PC-3 (cell line): ENCODE measurements around the gene ZNF319. TPM values are rescaled to one million over a fixed set of nuclear protein-coding genes. Genes with fewer than 3 reads are reported as not detected.

ENCODE experiments used
- ATAC-seq: fragments of 200-7000 bp; cut with Tn5 transposase; 2 replicates; pipeline ENCODE4 v1.9.1; 2020; ENCODE audit warnings: mild to moderate bottlenecking, moderate library complexity
- BruUV-seq: library from RNA; stranded (reverse); fragments of 400-500 nt; replicated peaks from 2 replicates; lab custom pipeline; 2021; lab: Mats Ljungman, UMichigan
- CTCF ChIA-PET: fragments of 300-600 bp; sonication (Branson Sonifier 250); formaldehyde crosslinking; loops from one replicate; lab custom pipeline; 2022; ENCODE audit warnings: antibody characterized with exemption; lab: Charles Lee
- POLR2A ChIA-PET: fragments of 300-600 bp; sonication (Branson Sonifier 250); formaldehyde crosslinking; loops from one replicate; lab custom pipeline; 2022; ENCODE audit warnings: antibody characterized with exemption; ENCODE audit not compliant: unreplicated experiment; lab: Charles Lee
- DNase-seq: peaks from one replicate; pipeline ENCODE4 v3.0.0-alpha.2; 2015
- H2AFZ ChIP-seq: fragments of 300-600 bp; sonication (generic); 2 replicates; pipeline ENCODE4 v1.6.0; 2016; ENCODE audit warnings: antibody characterized with exemption, low read length
- H3F3A ChIP-seq: fragments of 300-600 bp; sonication (generic); one replicate; pipeline ENCODE4 v1.6.0; 2017; ENCODE audit warnings: antibody characterized with exemption, low read length, control low read depth, mild to moderate bottlenecking; ENCODE audit not compliant: unreplicated experiment
- H3K27ac ChIP-seq: fragments of 300-600 bp; sonication (generic); 2 replicates; pipeline ENCODE4 v1.5.1; 2016; ENCODE audit warnings: mild to moderate bottlenecking, low read length
- H3K27me3 ChIP-seq: fragments of 300-600 bp; sonication (generic); 2 replicates; pipeline ENCODE4 v1.6.1; 2016; ENCODE audit warnings: low read length, mixed read lengths
- H3K36me3 ChIP-seq: fragments of 300-600 bp; sonication (generic); 2 replicates; pipeline ENCODE4 v1.6.1; 2016; ENCODE audit warnings: low read depth, mixed run types, low read length, mixed read lengths
- H3K4me1 ChIP-seq: fragments of 300-600 bp; sonication (generic); 2 replicates; pipeline ENCODE4 v1.5.1; 2016; ENCODE audit warnings: low read length; ENCODE audit not compliant: insufficient read depth
- H3K4me2 ChIP-seq: fragments of 300-600 bp; sonication (generic); 2 replicates; pipeline ENCODE4 v1.6.0; 2016; ENCODE audit warnings: low read length
- H3K4me3 ChIP-seq: fragments of 300-600 bp; sonication (generic); 2 replicates; pipeline ENCODE4 v1.5.1; 2016; ENCODE audit warnings: mild to moderate bottlenecking, low read length, mixed read lengths
- H3K79me2 ChIP-seq: fragments of 300-600 bp; sonication (generic); 2 replicates; pipeline ENCODE4 v1.6.1; 2017; ENCODE audit warnings: low read length, mixed read lengths
- H3K9ac ChIP-seq: fragments of 300-600 bp; sonication (generic); 2 replicates; pipeline ENCODE4 v1.6.0; 2016; ENCODE audit warnings: mild to moderate bottlenecking, low read length
- H3K9me2 ChIP-seq: fragments of 300-600 bp; sonication (generic); replicated peaks from 2 replicates; pipeline ENCODE4 v1.6.1; 2016; ENCODE audit warnings: mixed run types, low read length, mixed read lengths
- H3K9me3 ChIP-seq: fragments of 300-600 bp; sonication (generic); 2 replicates; pipeline ENCODE4 v1.6.1; 2016; ENCODE audit warnings: low read length, mixed read lengths
- H4K20me1 ChIP-seq: fragments of 300-600 bp; sonication (generic); 2 replicates; pipeline ENCODE4 v1.6.1; 2016; ENCODE audit warnings: low read length, mixed read lengths
- EZH2 ChIP-seq: fragments of 300-600 bp; sonication (generic); IDR thresholded peaks from one replicate; pipeline ENCODE4 v1.6.1; 2017; ENCODE audit warnings: antibody characterized with exemption, mild to moderate bottlenecking, low read length; ENCODE audit not compliant: unreplicated experiment
- EZH2phosphoT487 ChIP-seq: fragments of 300-600 bp; sonication (generic); IDR thresholded peaks from 2 replicates; pipeline ENCODE4 v1.6.1; 2018; ENCODE audit warnings: mild to moderate bottlenecking, antibody characterized with exemption, low read length, borderline replicate concordance
- intact Hi-C: fragments of 100-400 bp; cut with micrococcal nuclease; formaldehyde crosslinking; loops from 2 replicates; pipeline ENCODE4 v1.9.0; 2023
- total RNA-seq: library from RNA; depleted of rRNA; stranded (reverse); fragments of >200 nt; gene quantifications from 2 replicates; pipeline ENCODE4 v1.2.3, GENCODE V29; 2014
- TF ChIP-seq, protein P1 (sequence below): fragments of 300-600 bp; sonication (generic); conservative IDR thresholded peaks from 2 replicates; pipeline ENCODE4 v1.5.1; 2017; ENCODE audit warnings: antibody characterized with exemption, low read depth, mild to moderate bottlenecking, low read length

Gene ZNF319
- total RNA-seq, 1 experiment from 2014 or later: 2.2 TPM

DNA sequence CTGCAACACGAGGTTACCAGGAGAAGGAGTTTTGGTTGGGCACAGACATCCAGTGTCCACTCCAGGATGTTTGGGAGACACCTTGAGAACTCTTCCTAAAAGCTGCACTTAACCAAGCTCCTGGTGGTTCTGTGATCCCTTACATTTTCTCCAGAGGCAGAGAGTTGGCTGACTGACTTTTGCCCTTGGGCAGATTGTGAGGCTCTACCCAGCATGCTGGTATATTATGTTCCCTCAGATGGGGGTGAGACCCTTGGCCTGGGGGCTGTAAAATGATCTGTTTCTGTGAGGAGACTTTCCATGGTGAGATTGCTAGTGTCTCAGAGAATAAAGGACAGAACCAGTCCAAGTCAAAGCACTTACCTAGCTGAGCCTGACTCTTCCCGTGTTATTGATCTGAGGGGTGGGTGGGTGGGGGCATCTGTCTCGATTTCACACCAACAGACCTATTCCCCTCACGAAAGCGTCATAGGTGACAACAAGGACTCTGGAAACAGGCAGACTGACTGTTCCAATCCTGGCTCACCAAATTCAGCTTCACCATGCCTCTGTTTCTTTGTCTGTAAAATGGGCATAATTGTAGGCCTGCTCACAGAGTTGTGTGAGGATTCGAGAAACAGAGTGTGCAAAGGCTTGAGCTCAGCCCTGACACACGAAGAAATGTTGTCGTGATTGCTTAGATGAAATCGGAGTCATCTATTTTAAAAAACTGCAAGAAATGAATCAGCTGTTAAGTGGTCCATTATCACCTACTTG lies 12.9 kb upstream of the ZNF319 start:
- no peaks in the 10 kb centered on the region for H3K36me3 ChIP-seq
- H4K20me1 ChIP-seq: no peaks in the 10 kb centered on the region
- H3F3A ChIP-seq: no peaks in the 10 kb centered on the region
- H3K4me2 ChIP-seq: no peak overlapping the region
- intact Hi-C loops: no loop called here
- H3K4me1 ChIP-seq: no peaks in the 10 kb centered on the region
- BruUV-seq: no TSS peak
- H3K9me2 ChIP-seq: no peaks in the 10 kb centered on the region
- TF ChIP-seq EZH2: no peak
- TF ChIP-seq, protein P1, sequence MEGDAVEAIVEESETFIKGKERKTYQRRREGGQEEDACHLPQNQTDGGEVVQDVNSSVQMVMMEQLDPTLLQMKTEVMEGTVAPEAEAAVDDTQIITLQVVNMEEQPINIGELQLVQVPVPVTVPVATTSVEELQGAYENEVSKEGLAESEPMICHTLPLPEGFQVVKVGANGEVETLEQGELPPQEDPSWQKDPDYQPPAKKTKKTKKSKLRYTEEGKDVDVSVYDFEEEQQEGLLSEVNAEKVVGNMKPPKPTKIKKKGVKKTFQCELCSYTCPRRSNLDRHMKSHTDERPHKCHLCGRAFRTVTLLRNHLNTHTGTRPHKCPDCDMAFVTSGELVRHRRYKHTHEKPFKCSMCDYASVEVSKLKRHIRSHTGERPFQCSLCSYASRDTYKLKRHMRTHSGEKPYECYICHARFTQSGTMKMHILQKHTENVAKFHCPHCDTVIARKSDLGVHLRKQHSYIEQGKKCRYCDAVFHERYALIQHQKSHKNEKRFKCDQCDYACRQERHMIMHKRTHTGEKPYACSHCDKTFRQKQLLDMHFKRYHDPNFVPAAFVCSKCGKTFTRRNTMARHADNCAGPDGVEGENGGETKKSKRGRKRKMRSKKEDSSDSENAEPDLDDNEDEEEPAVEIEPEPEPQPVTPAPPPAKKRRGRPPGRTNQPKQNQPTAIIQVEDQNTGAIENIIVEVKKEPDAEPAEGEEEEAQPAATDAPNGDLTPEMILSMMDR: no peak
- no peak for TF ChIP-seq EZH2phosphoT487
- ATAC-seq (no peak), DNase-seq (no peak)
- H3K9me3 ChIP-seq: no peaks in the 10 kb centered on the region
- H3K4me3 ChIP-seq: no peak overlapping the region
- no peak overlapping the region for H3K27ac ChIP-seq
- no peaks in the 10 kb centered on the region for H3K27me3 ChIP-seq
- no peak overlapping the region for H3K9ac ChIP-seq
- POLR2A ChIA-PET: interaction anchor here (0.5 kb wide), 1 partner anchor 141 kb away, joined by 5 read pairs; no protein-coding TSS in a partner anchor
- H3K79me2 ChIP-seq: no peaks in the 10 kb centered on the region
- H2AFZ ChIP-seq: no peak overlapping the region
- CTCF ChIA-PET: no interaction called here

DNA sequence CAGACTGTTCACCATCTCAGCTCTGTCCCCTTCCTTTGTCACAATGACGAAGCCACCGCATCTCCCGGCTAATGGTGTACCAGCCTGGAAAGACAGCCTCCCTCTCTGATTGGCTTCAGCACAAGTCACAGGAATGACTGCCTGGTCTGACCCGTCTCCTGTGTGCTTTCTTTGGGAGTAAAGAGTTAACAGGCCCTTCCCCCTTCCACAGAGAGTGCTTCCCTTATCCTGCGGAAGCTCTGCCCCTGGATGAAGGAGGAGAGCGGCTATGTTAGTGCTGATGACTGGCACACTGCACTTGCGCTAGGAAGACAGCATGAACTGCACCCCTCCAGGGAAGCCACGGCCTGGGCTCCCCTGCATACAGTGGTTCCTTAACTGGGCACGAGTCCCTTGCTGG lies 12.0 kb upstream of the ZNF319 start:
- H3K9me2 ChIP-seq: no peaks in the 10 kb centered on the region
- TF ChIP-seq EZH2phosphoT487 (no peak), EZH2 (no peak)
- TF ChIP-seq, protein P1: no peak

DNA sequence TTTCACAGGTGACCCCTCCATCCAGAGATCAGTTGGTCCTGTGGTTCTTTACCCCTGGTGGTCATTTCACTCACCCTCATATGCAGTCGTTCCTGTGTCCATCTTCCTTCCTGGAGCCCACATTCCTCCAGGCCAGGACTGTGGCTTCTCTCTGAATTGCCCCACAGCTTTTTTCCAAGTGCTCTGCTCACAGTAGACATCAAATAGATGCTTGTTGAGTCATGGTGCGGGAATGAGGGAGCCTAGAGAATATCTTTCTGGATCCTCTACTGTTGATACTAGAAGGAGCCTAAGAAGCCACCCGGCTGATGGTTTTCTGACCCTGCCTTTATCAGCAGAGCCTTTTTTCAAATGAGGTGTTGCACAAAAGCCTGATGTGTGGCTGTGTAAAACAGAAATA lies 11.2 kb upstream of the ZNF319 start:
- no peaks in the 10 kb centered on the region for H3F3A ChIP-seq
- no peak overlapping the region for H3K9ac ChIP-seq
- H3K36me3 ChIP-seq: peaks cover 3% of the 10 kb centered on the region; the same call in 1 of the 2 replicates
- 0 out of 2 replicates have a peak, but pooled peaks cover 3% of the 10 kb centered on the region for H3K79me2 ChIP-seq
- no peak for ATAC-seq
- no peak for DNase-seq
- H3K4me3 ChIP-seq: no peak overlapping the region
- no peak overlapping the region for H2AFZ ChIP-seq
- no TSS peak for BruUV-seq
- CTCF ChIA-PET: no interaction called here
- no peaks in the 10 kb centered on the region for H4K20me1 ChIP-seq
- H3K4me2 ChIP-seq: no peak overlapping the region
- POLR2A ChIA-PET: no interaction called here
- no peaks in the 10 kb centered on the region for H3K9me2 ChIP-seq
- no peaks in the 10 kb centered on the region for H3K4me1 ChIP-seq
- intact Hi-C loops: no loop called here
- no peak overlapping the region for H3K27ac ChIP-seq
- no peaks in the 10 kb centered on the region for H3K9me3 ChIP-seq
- no peak for TF ChIP-seq EZH2phosphoT487
- TF ChIP-seq EZH2: no peak
- TF ChIP-seq, protein P1: no peak
- H3K27me3 ChIP-seq: no peaks in the 10 kb centered on the region

More for the DNA sequence above, 12.0 kb upstream of the ZNF319 start:
- ATAC-seq (no peak), DNase-seq (no peak)
- Histone ChIP-seq H3K79me2 (no peaks in the 10 kb centered on the region), H3K4me1 (no peaks in the 10 kb centered on the region), H3K36me3 (no peaks in the 10 kb centered on the region), H2AFZ (no peak overlapping the region), H3K4me2 (no peak overlapping the region), H3K9ac (no peak overlapping the region), H3F3A (no peaks in the 10 kb centered on the region), H3K9me3 (no peaks in the 10 kb centered on the region), H3K27me3 (no peaks in the 10 kb centered on the region), H4K20me1 (no peaks in the 10 kb centered on the region), H3K27ac (no peak overlapping the region), H3K4me3 (no peak overlapping the region)
- CTCF ChIA-PET: no interaction called here
- no TSS peak for BruUV-seq
- POLR2A ChIA-PET: no interaction called here
- intact Hi-C loops: no loop called here
